Measurements from ENCODE around the gene SBF1. TPM values are rescaled to one million over a fixed set of nuclear protein-coding genes. Genes with fewer than 3 reads are reported as not detected.

The SBF1 gene
- total RNA-seq, 1 donor from 2014 or later = 55.8 TPM

DNA sequence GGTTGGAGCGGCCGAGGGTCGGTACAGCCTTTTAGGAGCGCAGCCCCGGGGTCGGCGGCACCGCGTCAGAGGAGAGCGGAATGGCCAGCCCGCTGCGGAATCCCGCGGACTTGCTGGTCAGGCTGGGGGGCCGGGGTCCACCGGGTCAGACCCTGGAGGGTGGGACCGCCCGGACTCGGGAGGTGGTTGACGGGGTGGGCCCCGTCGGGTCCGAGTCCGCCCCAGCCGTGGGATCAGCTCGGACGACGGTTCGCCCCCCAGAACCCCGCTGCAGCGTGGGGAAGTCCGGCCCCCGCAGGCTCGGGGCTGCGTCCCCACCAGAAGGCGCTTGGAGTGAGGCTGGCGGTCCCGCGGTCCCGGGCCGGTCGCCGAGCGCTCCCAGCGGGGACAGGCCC lies 6.2 kb upstream of the SBF1 start:
- TF ChIP-seq CTCF (IDR thresholded peaks at IDR 0.05; ENCODE audit: borderline replicate concordance) = no peak

DNA sequence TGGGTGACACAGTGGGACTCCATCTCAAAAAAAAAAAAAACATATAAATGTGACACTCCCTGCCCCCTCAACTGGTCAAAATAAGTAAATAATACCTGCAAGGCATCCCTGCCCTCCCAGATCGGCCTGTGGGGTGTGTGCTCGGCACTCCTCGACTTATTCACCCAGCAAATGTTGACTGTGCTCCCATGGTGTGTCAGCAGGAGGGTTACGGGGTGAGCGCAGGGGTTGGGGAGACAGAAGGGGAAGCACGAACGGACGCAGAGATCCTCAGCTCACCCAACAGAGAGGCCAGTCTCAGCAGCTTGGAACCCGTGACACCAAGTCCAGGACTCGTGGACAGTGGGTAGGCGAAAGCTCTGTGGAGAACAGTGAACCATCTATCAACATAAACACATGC lies 4.9 kb upstream of the SBF1 start:
- Histone ChIP-seq H3K9me3 (replicated peaks) (no peaks in the 10 kb centered on the region), H3K27ac (replicated peaks) (no peak overlapping the region), H3K4me3 (no peak overlapping the region), H3K4me1 (peaks cover 22% of the 10 kb centered on the region), H3K36me3 (no peaks in the 10 kb centered on the region), H3K27me3 (ENCODE audit: low read depth) (peaks cover 70% of the 10 kb centered on the region)
- intact Hi-C loops (cut with micrococcal nuclease) = no loop called here
- DNase-seq = no peak
- no peak for TF ChIP-seq CTCF (IDR thresholded peaks at IDR 0.05; ENCODE audit: borderline replicate concordance)

More for the DNA sequence above, 6.2 kb upstream of the SBF1 start:
- no peaks in the 10 kb centered on the region for H3K36me3 ChIP-seq
- DNase-seq = no peak
- H3K4me3 ChIP-seq = peak overlapping the region; percentile 63
- H3K4me1 ChIP-seq = peaks cover 15% of the 10 kb centered on the region
- no peaks in the 10 kb centered on the region for H3K9me3 ChIP-seq (replicated peaks)
- H3K27me3 ChIP-seq (ENCODE audit: low read depth) = peaks cover 83% of the 10 kb centered on the region
- no peak overlapping the region for H3K27ac ChIP-seq (replicated peaks)
- intact Hi-C loops (cut with micrococcal nuclease) = no loop called here

DNA sequence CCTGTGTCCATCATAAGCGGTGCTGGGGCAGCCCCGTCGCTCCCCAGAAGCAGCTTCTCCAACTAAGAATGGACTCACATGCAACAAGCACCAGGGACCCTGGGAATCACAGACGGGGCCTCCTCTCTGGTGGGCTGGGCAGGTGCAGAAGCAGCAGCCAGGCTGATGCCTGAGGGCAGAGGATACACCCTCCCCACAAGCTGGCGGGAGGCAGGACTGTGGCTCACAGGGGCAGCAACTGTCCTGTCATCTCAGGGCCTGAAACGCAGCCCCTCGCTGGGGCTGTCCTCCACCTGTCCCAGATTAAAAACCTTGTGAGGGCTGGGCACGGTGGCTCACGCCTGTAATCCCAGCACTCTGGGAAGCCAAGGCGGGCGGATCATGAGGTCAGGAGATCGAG lies 3.1 kb upstream of the SBF1 start:
- Histone ChIP-seq H3K4me3 (no peak overlapping the region), H3K27ac (replicated peaks) (no peak overlapping the region), H3K36me3 (no peaks in the 10 kb centered on the region), H3K9me3 (replicated peaks) (no peaks in the 10 kb centered on the region), H3K4me1 (peaks cover 39% of the 10 kb centered on the region), H3K27me3 (ENCODE audit: low read depth) (peaks cover 52% of the 10 kb centered on the region)
- no peak for DNase-seq
- intact Hi-C loops (cut with micrococcal nuclease) = no loop called here
- no peak for TF ChIP-seq CTCF (IDR thresholded peaks at IDR 0.05; ENCODE audit: borderline replicate concordance)

DNA sequence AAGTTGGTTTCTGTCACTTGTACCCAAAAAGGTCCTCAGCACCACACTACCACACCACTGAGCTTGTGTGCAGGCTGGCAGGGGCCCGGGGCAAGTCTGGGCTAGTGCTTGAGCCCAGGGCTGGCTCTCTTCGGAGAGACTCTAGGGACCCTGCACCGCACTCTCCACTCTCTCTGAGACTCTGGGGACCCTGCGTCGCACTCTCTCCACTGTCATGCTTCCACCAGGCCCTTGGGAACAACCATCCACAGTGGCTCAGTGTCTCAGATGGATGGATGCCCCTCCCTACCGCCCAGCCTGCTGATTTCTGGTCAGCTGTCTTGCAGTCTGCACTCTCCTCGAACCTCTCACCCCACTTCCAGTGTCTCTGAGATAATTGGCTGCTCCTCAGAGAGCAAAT lies 2.0 kb upstream of the SBF1 start:
- Histone ChIP-seq H3K27me3 (ENCODE audit: low read depth) (peaks cover 41% of the 10 kb centered on the region), H3K9me3 (replicated peaks) (no peaks in the 10 kb centered on the region), H3K27ac (replicated peaks) (no peak overlapping the region), H3K36me3 (no peaks in the 10 kb centered on the region), H3K4me3 (no peak overlapping the region), H3K4me1 (peaks cover 44% of the 10 kb centered on the region)
- no peak for TF ChIP-seq CTCF (IDR thresholded peaks at IDR 0.05; ENCODE audit: borderline replicate concordance)
- DNase-seq = no peak
- intact Hi-C loops (cut with micrococcal nuclease) = no loop called here

DNA sequence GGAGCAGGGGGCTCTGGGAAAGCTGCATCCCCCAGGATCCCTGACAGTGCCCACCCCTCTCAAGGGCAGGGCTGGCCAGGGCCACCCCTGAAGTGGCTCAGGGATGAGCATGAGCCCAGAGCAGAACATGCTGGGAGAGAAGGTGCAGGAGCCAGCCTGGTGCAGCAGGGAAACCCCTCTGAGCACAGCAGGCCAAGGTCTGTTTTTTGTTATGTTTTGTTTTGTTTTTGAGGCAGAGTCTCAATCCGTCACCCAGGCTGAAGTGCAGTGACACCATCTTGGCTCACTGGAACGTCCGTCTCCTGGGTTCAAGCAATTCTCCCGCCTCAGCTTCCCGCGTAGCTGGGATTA lies 792 bp upstream of the SBF1 start:
- no peaks in the 10 kb centered on the region for H3K36me3 ChIP-seq
- no peaks in the 10 kb centered on the region for H3K9me3 ChIP-seq (replicated peaks)
- no peak for TF ChIP-seq CTCF (IDR thresholded peaks at IDR 0.05; ENCODE audit: borderline replicate concordance)
- peaks cover 47% of the 10 kb centered on the region for H3K4me1 ChIP-seq
- intact Hi-C loops (cut with micrococcal nuclease) = no loop called here
- H3K27ac ChIP-seq (replicated peaks) = peak overlapping the region; percentile 81
- peaks cover 29% of the 10 kb centered on the region for H3K27me3 ChIP-seq (ENCODE audit: low read depth)
- no peak for DNase-seq
- H3K4me3 ChIP-seq = peak overlapping the region; percentile 93
